Esophagus squamous epithelium (tissue), 4 donors: ENCODE data around the gene GABRB2.

Experiments
- POLR2A ChIP-seq, 4 donors: fragments of 450-650 bp; IDR thresholded peaks; one replicate each; pipeline ENCODE4 v1.6.1; 2017; ENCODE audit warnings: antibody characterized with exemption in 4 of 4, mild to moderate bottlenecking in 4 of 4, moderate library complexity in 3 of 4
- TF ChIP-seq, protein P1 (sequence below), 6 experiments: fragments of 450-650 bp in 4 of 6; fragments of 200-600 bp in 2 of 6; sonication (generic) in 2 of 6; IDR thresholded peaks; one replicate each; pipeline ENCODE4 v1.5.1; 2016 to 2019; ENCODE audit warnings: antibody characterized with exemption in 6 of 6, mild to moderate bottlenecking in 4 of 6, moderate library complexity in 4 of 6

DNA sequence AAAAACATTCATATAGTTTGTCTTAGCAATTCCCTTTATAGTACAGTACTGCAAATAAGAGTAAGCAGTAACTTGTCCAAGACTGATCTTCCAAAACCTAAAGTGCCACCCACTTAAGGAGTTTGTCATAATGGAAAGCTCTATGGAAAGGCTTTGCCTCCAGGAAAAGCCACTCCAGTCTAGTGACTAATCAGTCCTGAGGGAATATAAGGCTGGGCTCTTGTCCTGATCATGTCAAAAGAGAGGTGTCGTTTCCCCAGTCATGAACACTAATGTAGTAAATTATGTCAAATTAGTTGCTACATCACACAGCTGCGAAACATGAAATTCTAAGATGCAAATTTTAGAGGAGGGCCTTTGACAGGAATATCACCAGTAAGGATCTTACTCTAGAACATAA, 271.6 kb downstream of the GABRB2 start:
- no peak for TF ChIP-seq POLR2A (IDR thresholded peaks at IDR 0.05)
- TF ChIP-seq, protein P1, sequence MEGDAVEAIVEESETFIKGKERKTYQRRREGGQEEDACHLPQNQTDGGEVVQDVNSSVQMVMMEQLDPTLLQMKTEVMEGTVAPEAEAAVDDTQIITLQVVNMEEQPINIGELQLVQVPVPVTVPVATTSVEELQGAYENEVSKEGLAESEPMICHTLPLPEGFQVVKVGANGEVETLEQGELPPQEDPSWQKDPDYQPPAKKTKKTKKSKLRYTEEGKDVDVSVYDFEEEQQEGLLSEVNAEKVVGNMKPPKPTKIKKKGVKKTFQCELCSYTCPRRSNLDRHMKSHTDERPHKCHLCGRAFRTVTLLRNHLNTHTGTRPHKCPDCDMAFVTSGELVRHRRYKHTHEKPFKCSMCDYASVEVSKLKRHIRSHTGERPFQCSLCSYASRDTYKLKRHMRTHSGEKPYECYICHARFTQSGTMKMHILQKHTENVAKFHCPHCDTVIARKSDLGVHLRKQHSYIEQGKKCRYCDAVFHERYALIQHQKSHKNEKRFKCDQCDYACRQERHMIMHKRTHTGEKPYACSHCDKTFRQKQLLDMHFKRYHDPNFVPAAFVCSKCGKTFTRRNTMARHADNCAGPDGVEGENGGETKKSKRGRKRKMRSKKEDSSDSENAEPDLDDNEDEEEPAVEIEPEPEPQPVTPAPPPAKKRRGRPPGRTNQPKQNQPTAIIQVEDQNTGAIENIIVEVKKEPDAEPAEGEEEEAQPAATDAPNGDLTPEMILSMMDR (IDR thresholded peaks at IDR 0.05): no peak
